Naive thymus-derived CD4-positive, alpha-beta T cell (primary cell): Measurements from ENCODE around the gene CDK5. TPM values are rescaled to one million over a fixed set of nuclear protein-coding genes. Genes with fewer than 3 reads are reported as not detected.

Experiments used
- ATAC-seq: fragments of 150-1000 bp; cut with Tn5 transposase; 2 replicates; pipeline ENCODE4 v1.10.0; 2021; ENCODE audit warnings: mild to moderate bottlenecking, moderate library complexity
- CTCF ChIA-PET: fragments of 350-600 bp; sonication (Branson Sonifier 250); formaldehyde crosslinking; loops from one replicate; lab custom pipeline; 2021; ENCODE audit warnings: antibody characterized with exemption; lab: Charles Lee
- POLR2A ChIA-PET: fragments of 350-600 bp; sonication (Branson Sonifier 250); formaldehyde crosslinking; loops from one replicate; lab custom pipeline; 2021; ENCODE audit warnings: antibody characterized with exemption, inconsistent platforms; lab: Charles Lee
- DNase-seq, 9 donors: peaks; one replicate each; pipeline versions ENCODE4 v3.0.0 to v3.0.0-alpha.2; 2020 to 2022; ENCODE audit warnings: mixed read lengths in 1 of 9
- H3K27ac ChIP-seq: one replicate; pipeline ENCODE4 v1.7.0; 2013; ENCODE audit warnings: mild to moderate bottlenecking, low read depth, low read length, moderate library complexity
- H3K27me3 ChIP-seq, 2 donors: one replicate each; pipeline ENCODE4 v1.7.0; 2013; ENCODE audit warnings: low read length in 2 of 2, mild to moderate bottlenecking in 2 of 2, moderate library complexity in 2 of 2; ENCODE audit not compliant: control insufficient read depth in 2 of 2, insufficient read depth in 2 of 2
- H3K36me3 ChIP-seq, 3 experiments: 1 replicate in 2 of 3; 2 replicates in 1 of 3; pipeline ENCODE4 v1.7.0; 2013; ENCODE audit warnings: low read length in 3 of 3, mild to moderate bottlenecking in 3 of 3, moderate library complexity in 1 of 3; ENCODE audit not compliant: insufficient read depth in 3 of 3, control insufficient read depth in 2 of 3
- H3K4me1 ChIP-seq, 2 donors: one replicate each; pipeline ENCODE4 v1.7.0; 2013; ENCODE audit warnings: low read length in 2 of 2, mild to moderate bottlenecking in 2 of 2, moderate library complexity in 1 of 2; ENCODE audit not compliant: control insufficient read depth in 2 of 2, insufficient read depth in 2 of 2
- H3K4me3 ChIP-seq: 2 replicates; pipeline ENCODE4 v1.7.0; 2013; ENCODE audit warnings: mild to moderate bottlenecking, low read length
- H3K9me3 ChIP-seq, 3 experiments: 1 replicate in 2 of 3; 2 replicates in 1 of 3; pipeline ENCODE4 v1.7.0; 2013; ENCODE audit warnings: low read length in 3 of 3; ENCODE audit not compliant: control insufficient read depth in 2 of 3
- H3K27ac Mint-ChIP-seq, 9 donors: one replicate each; pipeline ENCODE4 v1.8.0; 2020 to 2022; ENCODE audit warnings: mixed read lengths in 9 of 9, mild to moderate bottlenecking in 8 of 9, moderate library complexity in 5 of 9, inconsistent platforms in 2 of 9
- H3K27me3 Mint-ChIP-seq, 5 donors: one replicate each; pipeline ENCODE4 v1.8.0; 2021 to 2022; ENCODE audit warnings: mixed read lengths in 5 of 5, mild to moderate bottlenecking in 1 of 5
- H3K36me3 Mint-ChIP-seq, 5 donors: one replicate each; pipeline ENCODE4 v1.8.0; 2020 to 2022; ENCODE audit warnings: mixed read lengths in 5 of 5, mild to moderate bottlenecking in 3 of 5, inconsistent platforms in 1 of 5
- H3K4me1 Mint-ChIP-seq, 7 donors: one replicate each; pipeline ENCODE4 v1.8.0; 2020 to 2022; ENCODE audit warnings: mixed read lengths in 7 of 7, mild to moderate bottlenecking in 3 of 7, inconsistent platforms in 1 of 7
- H3K4me3 Mint-ChIP-seq, 10 donors: one replicate each; pipeline ENCODE4 v1.8.0; 2020 to 2022; ENCODE audit warnings: mild to moderate bottlenecking in 10 of 10, mixed read lengths in 10 of 10, moderate library complexity in 6 of 10, inconsistent platforms in 2 of 10
- H3K9me3 Mint-ChIP-seq, 11 donors: one replicate each; pipeline ENCODE4 v1.8.0; 2020 to 2022; ENCODE audit warnings: mixed read lengths in 11 of 11, mild to moderate bottlenecking in 4 of 11, inconsistent platforms in 1 of 11, moderate library complexity in 1 of 11
- intact Hi-C, 2 donors: fragments of 100-400 bp; cut with micrococcal nuclease; formaldehyde crosslinking; loops; one replicate each; pipeline ENCODE4 v1.15.1; 2023
- polyA plus RNA-seq, 2 donors: library from polyadenylated mRNA; unstranded; fragments of 300-500 nt; fragmentation: Illumina TruSeq; gene quantifications; one replicate each; pipeline ENCODE4 v1.2.3, GENCODE V29; 2021
- total RNA-seq, 6 experiments: library from RNA in 5 of 6; stranded (reverse) in 5 of 6; gene quantifications; 1 replicate in 5 of 6; 2 replicates in 1 of 6; pipeline ENCODE4 v1.2.3 and lab custom pipeline; 2021 to 2026

CDK5 gene
- total and polyA plus RNA-seq, 7 experiments from 2014 or later: 4.2 to 20.2 (median 7.7) TPM

DNA sequence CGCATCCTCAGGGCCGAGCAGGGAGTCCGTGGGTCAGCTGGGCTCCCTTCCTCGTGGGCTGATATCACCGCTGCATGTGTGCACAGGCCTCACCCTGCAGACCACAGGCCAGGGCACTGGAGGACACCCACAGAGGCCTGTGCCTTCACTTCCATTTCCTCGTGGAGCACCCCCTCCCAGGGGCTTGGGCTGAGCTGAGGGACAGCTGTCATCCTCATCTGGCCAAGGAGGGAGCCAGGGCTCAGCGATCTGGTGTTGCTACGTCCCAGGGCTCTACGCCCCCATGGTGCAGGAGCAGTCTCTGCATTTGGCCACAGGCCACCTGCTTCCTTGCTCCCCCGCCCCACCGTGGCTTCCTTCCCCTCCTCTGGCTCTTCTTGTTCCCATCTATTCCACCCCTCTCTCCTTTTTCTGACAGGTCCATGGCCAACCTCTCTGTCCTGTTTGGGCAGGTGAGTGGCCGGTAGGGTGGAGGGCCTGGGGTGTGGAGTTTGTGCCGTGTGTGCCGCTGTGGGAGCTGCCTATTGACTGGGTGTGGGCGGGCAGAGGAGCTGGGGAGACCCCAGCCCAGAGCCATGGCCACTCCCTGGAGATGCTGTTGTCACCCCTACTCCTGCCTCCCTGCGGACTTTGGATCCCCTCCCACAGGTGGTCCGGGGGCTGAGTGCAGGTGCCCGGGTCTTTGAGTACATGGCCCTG is 17.7 kb downstream of the CDK5 start:
- intact Hi-C loops: no loop called here
- no peak overlapping the region for H3K4me3 ChIP-seq
- ChIA-PET POLR2A (interaction anchor here (0.7 kb wide), 1 partner anchor 116 kb away, joined by 3 read pairs; no protein-coding TSS in a partner anchor), CTCF (interaction anchor here (1.5 kb wide), 1 partner anchor 22 kb away, joined by 3 read pairs; no protein-coding TSS in a partner anchor)
- H3K27me3 ChIP-seq: no peaks in the 10 kb centered on the region
- Mint-ChIP-seq H3K27ac (no peak overlapping the region), H3K4me1 (peaks cover 0 to 11% (median 0%) of the 10 kb centered on the region in 7 donors), H3K36me3 (peaks cover 0 to 12% (median 0%) of the 10 kb centered on the region in 5 donors), H3K9me3 (no peaks in the 10 kb centered on the region), H3K27me3 (no peaks in the 10 kb centered on the region), H3K4me3 (no peak overlapping the region)
- no peaks in the 10 kb centered on the region for H3K9me3 ChIP-seq
- DNase-seq (no peak), ATAC-seq (no peak)
- no peak overlapping the region for H3K27ac ChIP-seq
- H3K36me3 ChIP-seq: peaks cover 0 to 73% (median 9%) of the 10 kb centered on the region in 3 experiments
- H3K4me1 ChIP-seq: no peaks in the 10 kb centered on the region

GRCh38 chr7:151038951-151039849 is 18.5 kb downstream of the CDK5 start:
- Histone ChIP-seq H3K27ac (no peak overlapping the region), H3K4me1 (no peaks in the 10 kb centered on the region), H3K4me3 (no peak overlapping the region), H3K27me3 (no peaks in the 10 kb centered on the region), H3K9me3 (no peaks in the 10 kb centered on the region), H3K36me3 (peaks cover 0 to 73% (median 14%) of the 10 kb centered on the region in 3 experiments)
- ATAC-seq (peak; percentile 81), DNase-seq (peak in 1 of 9 donors; percentile 79)
- CTCF ChIA-PET: interaction anchor here (1.5 kb wide), 1 partner anchor 21 kb away, joined by 3 read pairs; no protein-coding TSS in a partner anchor
- Mint-ChIP-seq H3K4me3 (no peak overlapping the region), H3K9me3 (no peaks in the 10 kb centered on the region), H3K27me3 (no peaks in the 10 kb centered on the region), H3K27ac (peak overlapping the region in 3 of 9 donors; percentile 10 to 54 (median 46)), H3K36me3 (peaks cover 0 to 12% (median 0%) of the 10 kb centered on the region in 5 donors), H3K4me1 (peaks cover 0 to 11% (median 0%) of the 10 kb centered on the region in 7 donors)
- POLR2A ChIA-PET: no interaction called here
- intact Hi-C loops: no loop called here

DNA sequence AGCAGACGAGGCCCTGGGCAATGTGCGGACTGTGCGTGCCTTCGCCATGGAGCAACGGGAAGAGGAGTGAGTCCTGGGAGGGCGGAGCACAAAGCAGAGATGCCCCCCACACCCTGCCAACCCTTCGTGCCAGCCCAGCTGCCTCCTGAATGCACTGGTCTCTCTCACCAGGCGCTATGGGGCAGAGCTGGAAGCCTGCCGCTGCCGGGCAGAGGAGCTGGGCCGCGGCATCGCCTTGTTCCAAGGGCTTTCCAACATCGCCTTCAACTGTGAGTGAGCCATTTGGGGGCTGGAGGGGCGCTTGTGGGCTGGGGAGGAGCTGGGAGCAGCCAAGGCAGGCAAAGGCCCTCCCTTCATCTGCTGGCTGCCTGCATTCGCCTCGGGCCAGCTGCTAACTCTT is 21.8 kb downstream of the CDK5 start:
- Mint-ChIP-seq H3K36me3 (peaks cover 0 to 17% (median 0%) of the 10 kb centered on the region in 5 donors), H3K27me3 (no peaks in the 10 kb centered on the region), H3K27ac (no peak overlapping the region), H3K4me1 (peaks cover 0 to 16% (median 8%) of the 10 kb centered on the region in 7 donors), H3K9me3 (no peaks in the 10 kb centered on the region), H3K4me3 (no peak overlapping the region)
- peaks cover 0 to 73% (median 12%) of the 10 kb centered on the region in 3 experiments for H3K36me3 ChIP-seq
- intact Hi-C loops: no loop called here
- ChIA-PET CTCF (interaction anchor here (0.6 kb wide), 1 partner anchor 52 kb away, joined by 3 read pairs; no protein-coding TSS in a partner anchor), POLR2A (no interaction called here)
- H3K4me1 ChIP-seq: no peaks in the 10 kb centered on the region
- H3K9me3 ChIP-seq: no peaks in the 10 kb centered on the region
- no peak overlapping the region for H3K4me3 ChIP-seq
- no peak for DNase-seq
- H3K27me3 ChIP-seq: no peaks in the 10 kb centered on the region
- ATAC-seq: no peak
- H3K27ac ChIP-seq: no peak overlapping the region

DNA sequence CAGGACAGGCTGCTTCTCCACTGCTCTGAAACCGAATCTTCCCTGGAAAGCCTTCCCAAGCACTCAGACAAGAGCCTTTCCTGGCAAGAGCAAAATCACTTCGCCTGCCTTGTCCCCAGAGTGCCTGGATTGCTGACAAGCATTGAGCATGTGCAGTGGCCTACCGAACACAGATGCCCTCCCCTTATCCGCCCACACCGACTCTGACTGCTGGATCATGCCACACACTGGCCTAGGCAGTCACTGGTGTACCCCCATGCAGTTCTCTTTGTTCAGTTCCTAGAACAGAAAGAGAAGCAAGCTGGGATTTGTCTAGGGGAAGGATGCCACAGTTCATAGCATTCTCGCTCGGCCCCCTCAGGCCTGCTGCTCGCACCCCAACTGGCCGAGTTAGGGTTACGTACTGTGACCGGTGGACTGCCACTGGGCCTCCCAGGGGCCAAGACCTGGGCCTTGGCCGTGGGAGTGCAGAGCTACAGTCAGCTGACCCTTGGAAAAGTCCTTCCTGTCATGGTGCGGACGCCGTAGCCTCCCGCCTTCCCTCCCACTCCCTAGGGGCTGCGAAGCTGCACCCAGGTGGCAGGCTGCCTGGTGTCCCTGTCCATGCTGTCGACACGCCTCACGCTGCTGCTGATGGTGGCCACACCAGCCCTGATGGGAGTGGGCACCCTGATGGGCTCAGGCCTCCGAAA is 22.5 kb downstream of the CDK5 start:
- Mint-ChIP-seq H3K36me3 (peaks cover 0 to 17% (median 0%) of the 10 kb centered on the region in 5 donors), H3K4me1 (peaks cover 0 to 16% (median 8%) of the 10 kb centered on the region in 7 donors), H3K27me3 (no peaks in the 10 kb centered on the region), H3K9me3 (no peaks in the 10 kb centered on the region), H3K4me3 (no peak overlapping the region), H3K27ac (no peak overlapping the region)
- intact Hi-C loops: no loop called here
- DNase-seq (no peak), ATAC-seq (no peak)
- Histone ChIP-seq H3K4me3 (no peak overlapping the region), H3K36me3 (peaks cover 0 to 69% (median 12%) of the 10 kb centered on the region in 3 experiments), H3K27me3 (no peaks in the 10 kb centered on the region), H3K4me1 (no peaks in the 10 kb centered on the region), H3K27ac (no peak overlapping the region), H3K9me3 (no peaks in the 10 kb centered on the region)
- ChIA-PET CTCF (no interaction called here), POLR2A (no interaction called here)

GRCh38 chr7:151034312-151035025 is 23.2 kb downstream of the CDK5 start:
- CTCF ChIA-PET: interaction anchor here (0.8 kb wide), 1 partner anchor 20 kb away, joined by 3 read pairs; no protein-coding TSS in a partner anchor
- Mint-ChIP-seq H3K27me3 (no peaks in the 10 kb centered on the region), H3K4me3 (no peak overlapping the region), H3K36me3 (peaks cover 0 to 17% (median 0%) of the 10 kb centered on the region in 5 donors), H3K27ac (no peak overlapping the region), H3K4me1 (peaks cover 5 to 19% (median 14%) of the 10 kb centered on the region in 7 donors), H3K9me3 (no peaks in the 10 kb centered on the region)
- no peaks in the 10 kb centered on the region for H3K9me3 ChIP-seq
- peaks cover 0 to 69% (median 12%) of the 10 kb centered on the region in 3 experiments for H3K36me3 ChIP-seq
- no peak overlapping the region for H3K4me3 ChIP-seq
- DNase-seq: no peak
- intact Hi-C loops: no loop called here
- no peak for ATAC-seq
- H3K27me3 ChIP-seq: no peaks in the 10 kb centered on the region
- no peaks in the 10 kb centered on the region for H3K4me1 ChIP-seq
- POLR2A ChIA-PET: no interaction called here
- H3K27ac ChIP-seq: no peak overlapping the region
